Measurements from ENCODE around the gene HEATR3.
A peak's percentile ranks its signal among the peaks of the same experiment; 100 is the strongest.

Gene HEATR3

GRCh38 chr16:50093607-50094539, 28.1 kb downstream of the HEATR3 start:
- TF ChIP-seq CTCF (conservative IDR thresholded peaks at IDR 0.05; ENCODE audit: low read depth, low read length), result no peak
- peak; percentile 79 for DNase-seq (ENCODE audit: low read depth)
- no peak overlapping the region for H3K4me3 ChIP-seq (ENCODE audit: low read depth, low read length)

GRCh38 chr16:50096791-50097190, 31.0 kb downstream of the HEATR3 start:
- H3K4me3 ChIP-seq (ENCODE audit: low read depth, low read length), result no peak overlapping the region
- DNase-seq (ENCODE audit: low read depth), result peak; percentile 26
- TF ChIP-seq CTCF (conservative IDR thresholded peaks at IDR 0.05; ENCODE audit: low read depth, low read length), result no peak

- H3K4me3 ChIP-seq (ENCODE audit: low read depth, low read length), result no peak overlapping the region
- TF ChIP-seq CTCF (conservative IDR thresholded peaks at IDR 0.05; ENCODE audit: low read depth, low read length), result no peak
- DNase-seq (ENCODE audit: low read depth), result no peak
These were observed 34.3 kb downstream of the HEATR3 start for GRCh38 chr16:50099957-50100648.

- no peak for TF ChIP-seq CTCF (conservative IDR thresholded peaks at IDR 0.05; ENCODE audit: low read depth, low read length)
- DNase-seq (ENCODE audit: low read depth), result peak; percentile 83
- no peak overlapping the region for H3K4me3 ChIP-seq (ENCODE audit: low read depth, low read length)
These were observed 36.4 kb downstream of the HEATR3 start for GRCh38 chr16:50102051-50102746.

- TF ChIP-seq CTCF (conservative IDR thresholded peaks at IDR 0.05; ENCODE audit: low read depth, low read length), result no peak
- DNase-seq (ENCODE audit: low read depth), result peak; percentile 85
- no peak overlapping the region for H3K4me3 ChIP-seq (ENCODE audit: low read depth, low read length)
These were observed 38.0 kb downstream of the HEATR3 start for GRCh38 chr16:50103764-50104163.

GRCh38 chr16:50114357-50115129, 48.8 kb downstream of the HEATR3 start:
- no peak for DNase-seq (ENCODE audit: low read depth)
- no peak for TF ChIP-seq CTCF (conservative IDR thresholded peaks at IDR 0.05; ENCODE audit: low read depth, low read length)
- H3K4me3 ChIP-seq (ENCODE audit: low read depth, low read length), result no peak overlapping the region

Data from choroid plexus epithelial cell (primary cell).